ENCODE results near the gene PDE6A. TPM values are rescaled to one million over a fixed set of nuclear protein-coding genes. Genes with fewer than 3 reads are reported as not detected.

Gene PDE6A
- total RNA-seq, 1 donor from 2014 or later = 0.05 TPM

DNA sequence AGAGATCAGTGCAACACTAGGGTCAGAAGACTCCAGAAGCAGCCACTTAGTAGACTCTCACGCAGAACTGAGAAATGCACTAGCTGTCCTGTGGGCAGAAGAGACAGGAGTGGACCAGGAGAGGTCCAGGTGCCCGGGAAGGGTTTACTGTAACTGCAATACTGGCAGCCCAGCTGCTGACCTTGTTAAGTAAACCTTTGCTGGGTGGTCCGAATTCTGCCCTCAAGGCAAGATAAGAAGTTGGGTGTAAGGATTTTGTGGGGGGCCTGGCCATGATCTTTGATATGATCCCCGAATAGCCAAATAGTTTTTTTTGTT lies 91.3 kb downstream of the PDE6A start:
- intact Hi-C loops (cut with DNase I) = loop anchor here (2.0 to 5.0 kb wide), 2 partner anchors 109 to 214 kb away; partner anchors contain the start of gene SLC26A2
- peak; percentile 2 for ATAC-seq
- DNase-seq (ENCODE audit: missing footprints) = no peak

DNA sequence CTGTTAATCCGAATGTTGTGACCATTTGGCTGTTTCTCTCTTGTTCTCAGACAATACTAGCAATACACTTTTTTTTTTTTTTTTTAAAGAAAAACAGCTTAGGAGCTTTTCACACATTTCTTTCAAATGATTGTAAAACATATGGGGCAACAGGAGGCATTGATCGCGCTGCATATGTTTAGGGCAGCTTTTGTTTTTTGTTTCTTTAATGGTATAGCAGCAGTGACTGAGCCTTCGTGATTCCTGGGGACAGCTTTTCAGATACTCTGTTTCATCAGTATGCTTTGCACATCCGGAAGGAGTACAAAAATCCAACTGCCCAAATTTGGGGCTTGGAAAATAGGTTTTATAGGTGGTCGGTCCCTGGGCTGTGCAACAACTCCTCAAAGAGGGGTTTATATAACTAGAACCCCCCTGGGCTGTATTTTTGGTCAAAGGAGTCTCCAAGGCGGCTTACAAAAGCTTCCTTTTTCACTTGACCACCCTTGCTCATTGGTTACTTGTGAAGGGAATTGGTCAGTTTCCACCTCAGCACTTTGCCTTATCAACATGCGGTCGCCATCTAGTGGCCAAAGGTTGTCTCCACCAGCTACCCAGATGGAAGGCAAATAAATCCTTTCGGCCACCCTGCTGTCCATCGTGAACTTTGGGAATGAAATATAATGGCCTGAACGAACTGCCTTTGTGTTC lies 91.8 kb downstream of the PDE6A start:
- intact Hi-C loops (cut with DNase I) = loop anchor here (2.0 to 5.0 kb wide), 2 partner anchors 110 to 214 kb away; partner anchors contain the start of gene SLC26A2
- ATAC-seq (peak; percentile 49), DNase-seq (ENCODE audit: missing footprints) (no peak)

DNA sequence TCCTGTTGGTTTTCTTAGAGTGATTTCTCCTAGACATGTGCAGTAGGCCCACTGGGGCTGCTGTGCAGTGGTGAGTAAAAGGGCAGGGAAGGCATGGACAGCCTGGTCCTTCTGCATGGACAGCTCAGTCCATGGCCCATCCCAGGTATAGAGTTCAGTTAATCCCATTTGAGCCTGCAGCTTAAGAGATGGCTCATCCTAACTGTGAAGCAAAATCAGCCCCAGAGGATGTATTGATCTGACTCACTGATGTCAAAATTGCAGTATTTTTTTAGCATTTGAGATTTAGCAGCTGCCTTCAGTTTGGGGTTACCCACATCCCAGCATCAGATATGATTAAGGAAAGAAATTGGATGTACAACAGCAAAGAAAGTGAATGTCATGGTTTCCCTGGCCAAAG lies 93.4 kb downstream of the PDE6A start:
- intact Hi-C loops (cut with DNase I) = loop anchor here (5.0 kb wide), 1 partner anchor 111 kb away; the partner anchor contains the start of gene SLC26A2
- no peak for ATAC-seq
- no peak for DNase-seq (ENCODE audit: missing footprints)

DNA sequence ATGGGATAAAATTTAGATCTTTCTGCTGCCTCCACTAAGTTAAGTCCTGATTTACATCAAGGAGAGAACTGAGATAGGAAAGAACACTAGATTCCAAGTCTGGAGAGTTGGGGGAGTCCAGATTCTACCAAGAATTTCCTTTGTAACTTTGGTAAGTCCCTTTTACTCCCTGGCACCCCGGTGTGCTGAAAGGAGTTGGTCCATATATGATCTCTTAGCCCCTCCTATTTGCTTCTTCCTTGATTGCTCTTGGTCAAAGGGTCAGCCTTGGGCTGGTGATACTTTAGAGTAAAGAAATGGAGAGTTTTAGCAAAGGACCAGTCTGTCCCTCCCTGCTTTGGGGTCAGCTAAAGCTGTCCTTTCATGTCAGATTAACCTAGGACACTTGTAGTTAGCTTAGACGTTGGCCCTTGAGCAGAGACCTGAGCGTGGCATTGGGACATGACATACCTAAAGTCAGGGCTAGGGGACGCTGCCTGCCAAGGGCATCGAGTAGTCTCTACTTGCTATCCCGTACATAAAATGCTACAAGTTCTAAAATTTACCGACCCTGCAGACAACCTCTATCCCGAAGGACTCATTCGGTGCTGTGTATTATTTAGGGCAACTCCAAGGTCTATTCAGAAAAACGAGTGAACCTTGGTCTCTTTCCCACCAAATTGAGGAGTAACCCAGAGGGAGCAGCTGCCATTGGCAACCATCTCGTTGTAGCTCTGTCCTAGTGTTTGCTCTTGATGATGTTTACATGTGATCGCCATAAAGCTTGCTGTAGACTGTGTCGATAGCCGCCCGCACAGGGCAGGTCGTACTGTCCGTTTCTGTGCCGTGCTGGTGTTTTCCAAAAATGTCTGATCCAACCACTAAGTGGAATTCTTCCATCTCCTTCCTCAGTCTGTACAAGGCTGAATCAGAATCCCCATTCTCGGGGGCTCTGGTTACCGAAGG lies 94.4 kb downstream of the PDE6A start:
- intact Hi-C loops (cut with DNase I) = loop anchor here (5.0 kb wide), 1 partner anchor 112 kb away; the partner anchor contains the start of gene SLC26A2
- ATAC-seq (no peak), DNase-seq (ENCODE audit: missing footprints) (no peak)

DNA sequence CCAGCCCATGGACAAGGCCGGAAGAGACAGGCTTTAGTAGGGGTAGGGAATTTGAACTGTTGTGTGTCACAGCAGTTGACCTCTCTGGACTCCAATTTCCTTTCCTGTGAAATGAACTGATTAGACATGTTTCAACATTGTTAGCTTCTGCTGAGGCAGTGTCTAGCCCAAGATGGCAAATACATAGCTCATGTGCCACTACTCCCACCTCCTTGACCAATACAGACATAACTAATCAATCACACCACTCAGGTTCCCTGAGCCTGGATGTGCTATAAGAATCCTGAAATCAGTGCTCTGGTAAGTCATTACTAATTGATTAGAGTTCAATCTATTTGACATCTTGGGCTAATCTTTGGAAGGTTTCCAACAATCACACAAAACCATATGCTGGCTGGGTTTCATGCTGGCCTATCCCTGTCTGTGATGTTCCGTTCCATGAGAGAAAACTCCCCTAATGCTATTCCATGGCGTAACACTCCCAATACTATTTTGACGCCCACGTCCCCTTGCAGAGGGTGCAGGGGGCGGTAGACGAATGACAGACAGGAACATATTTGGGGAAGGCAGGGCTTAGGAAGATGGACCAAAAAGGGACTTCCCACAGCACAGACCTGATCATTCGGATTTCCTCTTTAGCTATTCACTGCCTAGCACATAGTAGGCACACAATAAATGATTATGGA lies 95.2 kb downstream of the PDE6A start:
- ATAC-seq (no peak), DNase-seq (ENCODE audit: missing footprints) (no peak)
- intact Hi-C loops (cut with DNase I) = no loop called here

DNA sequence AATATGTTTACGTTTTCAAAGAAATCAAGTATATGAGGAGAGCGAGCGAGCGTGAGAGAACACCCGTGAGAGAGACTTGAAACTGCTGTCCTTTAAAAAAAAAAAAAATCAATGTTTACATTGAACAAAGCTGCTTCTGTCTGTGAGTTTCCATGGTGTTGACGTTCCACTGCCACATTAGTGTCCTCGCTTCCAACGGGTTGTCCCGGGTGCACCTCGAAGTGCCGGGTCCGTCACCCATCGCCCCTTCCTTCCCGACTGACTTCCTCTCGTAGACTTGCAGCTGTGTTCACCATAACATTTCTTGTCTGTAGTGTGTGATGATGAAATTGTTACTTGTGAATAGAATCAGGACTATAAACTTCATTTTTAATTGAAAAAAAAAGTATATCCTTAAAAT lies 97.0 kb downstream of the PDE6A start:
- intact Hi-C loops (cut with DNase I) = no loop called here
- ATAC-seq (no peak), DNase-seq (ENCODE audit: missing footprints) (no peak)

DNA sequence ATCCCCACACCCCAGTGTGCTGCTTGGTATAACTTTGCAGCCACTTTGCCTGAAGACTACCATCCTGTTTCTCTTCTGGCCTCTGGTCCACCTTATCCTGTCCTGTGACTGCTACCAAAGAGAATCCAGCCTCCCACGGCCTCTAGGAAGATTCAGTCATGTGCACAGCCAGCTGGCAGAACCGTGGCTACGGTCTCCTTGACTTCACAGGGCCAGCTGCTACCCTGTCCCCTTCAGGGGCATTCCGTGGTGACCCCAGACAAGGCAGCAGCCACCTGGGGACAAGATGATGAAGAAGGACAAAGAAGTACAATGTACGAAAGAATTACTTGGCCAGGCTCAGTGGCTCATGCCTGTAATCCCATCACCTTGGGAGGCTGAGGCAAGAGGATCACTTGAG lies 98.6 kb downstream of the PDE6A start:
- intact Hi-C loops (cut with DNase I) = no loop called here
- ATAC-seq (no peak), DNase-seq (ENCODE audit: missing footprints) (no peak)

DNA sequence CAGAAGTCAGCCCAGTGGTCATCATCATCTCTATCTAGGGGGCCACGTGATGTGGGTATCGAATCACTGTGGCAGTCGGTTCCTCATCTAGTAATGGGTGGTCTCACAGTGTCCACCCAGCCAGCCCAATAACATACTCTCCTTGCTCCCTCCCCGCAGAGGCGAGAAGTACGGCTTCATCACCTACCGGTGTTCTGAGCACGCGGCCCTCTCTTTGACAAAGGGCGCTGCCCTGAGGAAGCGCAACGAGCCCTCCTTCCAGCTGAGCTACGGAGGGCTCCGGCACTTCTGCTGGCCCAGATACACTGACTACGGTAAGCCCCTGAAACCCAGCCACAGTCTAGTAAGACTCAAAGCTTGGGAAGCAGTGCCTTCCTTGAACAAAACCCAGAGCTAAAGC lies 99.0 kb downstream of the PDE6A start:
- no peak for DNase-seq (ENCODE audit: missing footprints)
- intact Hi-C loops (cut with DNase I) = no loop called here
- no peak for ATAC-seq

DNA sequence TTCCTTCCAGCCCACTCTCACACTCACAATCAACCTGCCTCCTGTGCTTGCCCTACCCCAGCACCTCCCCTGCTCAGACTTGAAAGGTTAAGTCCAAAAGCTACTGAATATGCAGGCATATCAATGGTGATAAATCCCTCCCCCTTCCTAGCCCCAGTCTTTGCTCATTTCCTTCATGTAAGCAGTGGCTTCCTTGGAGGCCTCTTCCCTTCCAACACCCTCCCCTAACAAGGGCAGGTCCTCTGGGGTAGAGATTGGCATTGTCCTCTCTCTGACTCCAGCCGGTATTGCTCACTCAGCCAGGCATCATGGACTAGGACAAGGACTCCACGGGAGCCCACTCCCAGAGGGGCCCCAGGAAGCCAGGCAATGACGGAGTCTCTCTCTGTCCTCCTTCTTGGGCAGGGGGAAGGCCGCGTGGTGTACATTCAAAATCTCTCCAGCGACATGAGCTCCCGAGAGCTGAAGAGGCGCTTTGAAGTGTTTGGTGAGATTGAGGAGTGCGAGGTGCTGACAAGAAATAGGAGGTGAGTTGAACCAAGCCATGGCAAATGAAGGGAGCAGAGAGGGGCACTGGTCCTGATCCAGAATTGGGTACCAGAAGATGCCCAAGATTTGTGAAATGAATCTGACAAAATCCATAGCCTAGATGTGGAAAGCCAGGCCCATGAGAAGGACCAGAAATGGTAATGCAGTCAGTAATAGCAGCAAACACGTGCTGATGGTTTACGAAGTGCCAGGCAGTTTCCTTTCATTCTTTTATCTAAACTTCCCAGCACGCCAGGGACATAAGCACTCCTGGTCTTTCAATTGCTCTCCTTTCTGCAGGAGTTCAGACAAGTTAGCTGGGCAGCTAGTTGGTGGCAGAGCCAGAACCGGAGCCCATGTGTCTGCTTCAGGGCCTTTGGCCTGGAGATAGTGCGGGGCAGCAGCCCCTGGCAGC lies 102.5 kb downstream of the PDE6A start:
- DNase-seq (ENCODE audit: missing footprints) = no peak
- ATAC-seq = no peak
- intact Hi-C loops (cut with DNase I) = no loop called here

DNA sequence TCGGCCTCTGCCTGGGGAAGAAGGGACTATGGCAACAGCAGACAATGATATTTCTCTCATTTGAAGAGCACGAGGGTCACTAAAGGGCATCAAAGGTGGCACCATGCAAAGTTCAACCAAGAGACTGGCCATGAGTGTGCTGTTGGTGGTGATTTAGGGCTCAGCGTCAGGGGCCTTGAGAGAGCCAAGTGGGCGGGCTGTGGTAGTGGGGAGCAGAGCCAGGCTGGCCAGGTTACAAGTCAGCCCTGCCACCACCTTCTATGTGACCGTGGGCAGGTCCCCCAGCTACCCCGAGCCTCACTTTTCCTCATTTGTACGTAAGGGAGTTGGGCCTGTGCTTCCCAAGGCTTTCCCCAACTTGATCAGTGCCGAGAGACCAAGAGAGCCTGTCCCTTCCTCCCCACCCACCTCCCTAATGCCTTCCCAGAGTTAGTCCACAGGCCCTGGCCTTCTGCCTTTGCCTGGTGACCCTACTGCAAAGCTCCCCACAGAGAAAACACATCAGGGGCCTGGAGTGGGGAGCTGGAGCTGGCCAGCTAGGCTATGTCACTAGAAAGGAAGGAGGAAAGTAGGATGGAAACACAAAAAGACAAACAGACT lies 104.3 kb downstream of the PDE6A start:
- DNase-seq (ENCODE audit: missing footprints) = no peak
- ATAC-seq = no peak
- intact Hi-C loops (cut with DNase I) = no loop called here

DNA sequence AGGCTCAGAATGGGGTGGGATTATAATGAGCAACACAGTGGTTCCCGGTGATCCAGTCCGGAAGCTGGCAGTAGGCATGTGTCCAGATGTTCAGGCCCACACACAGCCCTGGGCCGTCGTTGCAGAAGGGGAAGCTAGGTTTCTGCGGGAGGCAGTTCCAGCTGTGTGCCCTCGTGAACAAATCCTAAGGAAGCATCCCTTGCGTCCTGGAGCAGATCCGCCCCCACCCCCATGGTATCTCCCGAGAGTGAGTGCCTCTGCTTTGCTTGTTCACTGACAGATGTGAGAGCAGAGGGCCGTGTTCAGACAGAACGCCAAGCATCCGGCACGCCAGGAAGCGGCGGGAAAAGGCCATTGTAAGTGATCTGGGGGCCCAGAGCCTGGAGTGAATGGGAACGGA lies 104.8 kb downstream of the PDE6A start:
- DNase-seq (ENCODE audit: missing footprints) (no peak), ATAC-seq (peak; percentile 24)
- intact Hi-C loops (cut with DNase I) = loop anchor here (5.0 kb wide), 1 partner anchor 123 kb away; the partner anchor contains the start of gene SLC26A2

DNA sequence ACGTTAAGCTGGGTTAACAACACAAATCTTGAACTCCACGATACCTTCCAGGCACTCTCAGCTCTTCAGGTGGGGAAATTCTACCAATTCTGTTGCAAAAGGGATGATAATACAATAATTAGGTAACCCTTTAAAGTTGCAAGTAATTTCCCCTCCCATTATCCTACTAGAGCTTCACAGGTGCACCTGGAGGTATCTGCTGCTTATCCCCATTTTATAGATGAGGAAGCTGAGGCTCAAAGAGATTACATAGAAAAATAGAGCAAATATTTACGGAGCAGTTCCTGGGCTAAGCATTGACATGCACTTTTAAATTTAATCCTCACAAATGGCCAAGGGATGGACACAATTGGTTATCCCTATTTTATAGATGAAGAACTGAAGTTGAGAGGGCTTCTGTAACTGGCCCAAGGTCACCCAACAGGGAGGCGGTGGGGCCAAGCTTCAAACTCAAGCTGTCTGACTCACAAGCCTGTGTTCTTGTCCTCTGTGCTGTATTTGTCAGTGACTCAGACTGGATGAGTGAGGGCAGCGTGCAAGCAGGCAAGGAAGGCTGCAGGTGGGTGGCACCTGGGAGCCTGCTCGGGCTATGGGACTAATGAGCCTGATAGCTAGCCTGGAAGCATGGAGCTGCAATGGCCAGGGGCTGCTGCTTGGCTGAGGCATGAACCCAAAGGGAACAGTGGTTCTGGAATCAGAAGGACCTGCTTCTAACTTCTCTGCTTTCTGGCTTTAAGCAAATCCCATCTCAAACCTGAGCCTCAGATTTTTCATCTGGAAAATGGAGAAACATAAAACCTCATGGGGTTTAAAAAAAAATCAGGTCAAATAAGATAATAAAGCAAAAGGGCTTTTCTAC lies 105.5 kb downstream of the PDE6A start:
- ATAC-seq (no peak), DNase-seq (ENCODE audit: missing footprints) (no peak)
- intact Hi-C loops (cut with DNase I) = loop anchor here (5.0 kb wide), 1 partner anchor 123 kb away; the partner anchor contains the start of gene SLC26A2

DNA sequence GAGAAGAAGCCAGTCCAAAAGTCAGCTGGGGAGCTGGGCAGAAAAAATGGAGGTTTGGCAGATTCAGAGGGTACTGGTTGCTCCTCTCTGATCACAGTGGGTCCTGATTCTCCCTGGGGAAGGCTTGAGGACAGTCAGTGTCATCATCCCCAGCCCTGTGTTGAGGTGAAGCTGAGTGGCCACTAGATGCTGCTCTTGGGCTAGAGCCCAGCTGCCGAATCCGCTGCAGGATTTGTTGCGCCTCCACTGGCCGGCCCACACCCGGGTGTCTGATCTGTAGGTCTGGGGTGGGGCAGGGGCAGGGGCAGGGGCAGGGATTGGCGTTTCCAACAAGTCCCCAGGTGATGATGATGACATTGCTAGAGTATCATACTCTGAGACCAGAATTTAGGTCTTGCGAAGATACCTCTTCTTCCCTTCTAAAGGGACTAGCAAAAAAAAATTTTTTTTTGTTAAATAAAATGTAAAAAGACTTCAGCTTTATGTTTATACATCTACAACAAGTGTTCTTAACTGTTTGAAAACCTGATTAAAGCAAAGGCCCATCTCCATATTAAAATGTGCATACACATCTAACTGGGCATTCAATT lies 106.8 kb downstream of the PDE6A start:
- DNase-seq (ENCODE audit: missing footprints) = no peak
- peak; percentile 34 for ATAC-seq
- intact Hi-C loops (cut with DNase I) = loop anchor here (5.0 kb wide), 1 partner anchor 125 kb away; the partner anchor contains the start of gene SLC26A2

DNA sequence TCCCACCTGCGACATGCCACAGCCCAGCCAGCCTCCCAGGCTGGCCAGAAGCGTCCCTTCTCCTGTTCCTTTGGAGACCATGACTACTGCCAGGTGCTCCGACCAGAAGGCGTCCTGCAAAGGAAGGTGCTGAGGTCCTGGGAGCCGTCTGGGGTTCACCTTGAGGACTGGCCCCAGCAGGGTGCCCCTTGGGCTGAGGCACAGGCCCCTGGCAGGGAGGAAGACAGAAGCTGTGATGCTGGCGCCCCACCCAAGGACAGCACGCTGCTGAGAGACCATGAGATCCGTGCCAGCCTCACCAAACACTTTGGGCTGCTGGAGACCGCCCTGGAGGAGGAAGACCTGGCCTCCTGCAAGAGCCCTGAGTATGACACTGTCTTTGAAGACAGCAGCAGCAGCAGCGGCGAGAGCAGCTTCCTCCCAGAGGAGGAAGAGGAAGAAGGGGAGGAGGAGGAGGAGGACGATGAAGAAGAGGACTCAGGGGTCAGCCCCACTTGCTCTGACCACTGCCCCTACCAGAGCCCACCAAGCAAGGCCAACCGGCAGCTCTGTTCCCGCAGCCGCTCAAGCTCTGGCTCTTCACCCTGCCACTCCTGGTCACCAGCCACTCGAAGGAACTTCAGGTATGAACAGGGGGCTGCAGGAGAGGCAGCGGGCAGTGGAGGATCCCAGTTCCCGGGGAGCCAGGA lies 108.0 kb downstream of the PDE6A start:
- ATAC-seq (no peak), DNase-seq (ENCODE audit: missing footprints) (no peak)
- intact Hi-C loops (cut with DNase I) = loop anchor here (5.0 kb wide), 1 partner anchor 126 kb away; the partner anchor contains the start of gene SLC26A2

DNA sequence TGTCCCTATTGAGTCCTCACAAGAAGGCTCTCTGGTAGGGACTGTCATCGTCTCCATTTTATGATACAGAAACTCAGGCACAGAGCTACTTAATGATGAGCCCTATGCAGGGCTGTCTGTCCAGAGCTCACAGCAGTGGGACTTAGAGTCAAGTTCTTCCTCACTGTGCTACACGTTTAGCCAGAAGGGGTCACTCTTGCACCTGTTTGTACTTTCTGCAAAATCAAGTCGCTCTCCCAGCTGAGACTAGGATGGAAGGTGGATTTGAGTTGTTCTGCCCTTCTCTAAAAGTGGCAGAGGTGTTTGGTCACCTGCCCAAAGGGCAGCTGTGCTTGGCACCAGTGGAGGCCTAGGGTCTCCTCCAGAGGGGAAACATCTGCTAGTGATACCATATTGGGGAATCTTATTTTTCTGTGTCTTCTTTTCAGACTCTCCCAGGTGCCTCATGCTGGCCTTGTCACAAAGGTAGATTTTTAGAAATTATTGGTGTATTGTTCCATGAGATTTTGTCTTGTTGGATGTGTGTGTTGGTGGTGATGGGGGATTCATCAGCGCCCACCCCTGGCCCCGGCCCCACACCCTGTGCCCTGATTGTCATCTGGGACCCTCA lies 110.2 kb downstream of the PDE6A start:
- ATAC-seq (peak; percentile 37), DNase-seq (ENCODE audit: missing footprints) (no peak)
- intact Hi-C loops (cut with DNase I) = loop anchor here (2.0 kb wide), 1 partner anchor 156 kb away; no protein-coding TSS in a partner anchor

Measured in Right ventricle myocardium inferior (tissue), 1 donor.